PC-9 (cell line): Measurements from ENCODE around the gene FOXA3. TPM values are rescaled to one million over a fixed set of nuclear protein-coding genes. Genes with fewer than 3 reads are reported as not detected.
A peak's percentile ranks its signal among the peaks of the same experiment; 100 is the strongest.

Experiments
- BruUV-seq: library from RNA; stranded (reverse); fragments of 400-500 nt; replicated peaks from 2 replicates; lab custom pipeline; 2021; lab: Mats Ljungman, UMichigan
- CTCF ChIA-PET: fragments of 300-600 bp; sonication (Branson Sonifier 250); formaldehyde crosslinking; loops from one replicate; lab custom pipeline; 2022; ENCODE audit warnings: antibody characterized with exemption; lab: Charles Lee
- POLR2A ChIA-PET: fragments of 300-600 bp; sonication (Branson Sonifier 250); formaldehyde crosslinking; loops from one replicate; lab custom pipeline; 2022; ENCODE audit warnings: antibody characterized with exemption; ENCODE audit not compliant: unreplicated experiment; lab: Charles Lee
- DNase-seq, 2 experiments: peaks; one replicate each; pipeline versions ENCODE4 v3.0.0 to v3.0.0-alpha.2; 2015 to 2022; ENCODE audit warnings: mixed read lengths in 1 of 2
- H2AFZ ChIP-seq: fragments of 200-600 bp; sonication (generic); 2 replicates; pipeline ENCODE4 v1.8.1; 2017; ENCODE audit warnings: antibody characterized with exemption
- H3F3A ChIP-seq: fragments of 200-600 bp; sonication (generic); 2 replicates; pipeline ENCODE4 v1.8.1; 2017; ENCODE audit warnings: antibody characterized with exemption, mild to moderate bottlenecking, low read depth; ENCODE audit not compliant: insufficient read depth
- H3K27ac ChIP-seq: fragments of 200-600 bp; sonication (generic); 2 replicates; pipeline ENCODE4 v1.6.1; 2016; ENCODE audit warnings: mixed run types
- H3K27me3 ChIP-seq: fragments of 200-600 bp; sonication (generic); 2 replicates; pipeline ENCODE4 v1.6.1; 2016; ENCODE audit warnings: low read depth, mixed run types; ENCODE audit not compliant: insufficient read depth
- H3K36me3 ChIP-seq: fragments of 200-600 bp; sonication (generic); 2 replicates; pipeline ENCODE4 v1.6.1; 2016; ENCODE audit warnings: low read depth, mixed run types
- H3K4me1 ChIP-seq: fragments of 200-600 bp; sonication (generic); replicated peaks from 2 replicates; pipeline ENCODE4 v1.6.1; 2016; ENCODE audit warnings: mixed run types; ENCODE audit not compliant: insufficient read depth
- H3K4me2 ChIP-seq: fragments of 200-600 bp; sonication (generic); 2 replicates; pipeline ENCODE4 v1.6.1; 2017; ENCODE audit warnings: mixed run types
- H3K4me3 ChIP-seq: fragments of 200-600 bp; sonication (generic); 2 replicates; pipeline ENCODE4 v1.6.1; 2016; ENCODE audit warnings: mixed run types
- H3K79me2 ChIP-seq: fragments of 200-600 bp; sonication (generic); 2 replicates; pipeline ENCODE4 v1.6.1; 2017; ENCODE audit warnings: low read depth, mixed run types
- H3K9me2 ChIP-seq: fragments of 200-600 bp; sonication (generic); 2 replicates; pipeline ENCODE4 v1.8.1; 2017; ENCODE audit warnings: mild to moderate bottlenecking; ENCODE audit not compliant: insufficient read depth
- H3K9me3 ChIP-seq: fragments of 200-600 bp; sonication (generic); 2 replicates; pipeline ENCODE4 v1.8.1; 2016; ENCODE audit warnings: low read depth; ENCODE audit not compliant: insufficient read depth
- H4K20me1 ChIP-seq: fragments of 200-600 bp; sonication (generic); 2 replicates; pipeline ENCODE4 v1.8.1; 2017; ENCODE audit not compliant: insufficient read depth
- EZH2 ChIP-seq: fragments of 200-600 bp; sonication (generic); IDR thresholded peaks from 2 replicates; pipeline ENCODE4 v1.8.0; 2017; ENCODE audit warnings: antibody characterized with exemption, low read depth
- intact Hi-C: fragments of 100-400 bp; cut with micrococcal nuclease; formaldehyde crosslinking; loops from one replicate; pipeline ENCODE4 v1.10.0; 2022; ENCODE audit not compliant: unreplicated experiment
- total RNA-seq: library from RNA; stranded (reverse); gene quantifications from 2 replicates; pipeline ENCODE4 v1.2.3, GENCODE V29; 2021
- TF ChIP-seq, protein P1 (sequence below): fragments of 200-600 bp; sonication (generic); conservative IDR thresholded peaks from 2 replicates; pipeline ENCODE4 v1.6.1; 2017; ENCODE audit warnings: mixed run types, antibody characterized with exemption, mild to moderate bottlenecking, moderate library complexity

The FOXA3 gene
- total RNA-seq, 1 experiment from 2014 or later = not detected

GRCh38 chr19:45852983-45853382 is 11.1 kb upstream of the FOXA3 start:
- Histone ChIP-seq H3F3A (peaks cover 19% of the 10 kb centered on the region), H3K36me3 (peaks cover 45% of the 10 kb centered on the region), H3K27ac (no peak overlapping the region), H3K9me3 (no peaks in the 10 kb centered on the region), H3K4me1 (no peaks in the 10 kb centered on the region), H3K27me3 (no peaks in the 10 kb centered on the region), H3K79me2 (peaks cover 16% of the 10 kb centered on the region; the same call in 1 of the 2 replicates), H4K20me1 (0 out of 2 replicates have a peak, but pooled peaks cover 21% of the 10 kb centered on the region), H3K9me2 (no peaks in the 10 kb centered on the region), H2AFZ (no peak overlapping the region), H3K4me3 (no peak overlapping the region), H3K4me2 (no peak overlapping the region)
- no TSS peak for BruUV-seq
- no peak for TF ChIP-seq EZH2
- TF ChIP-seq, protein P1, sequence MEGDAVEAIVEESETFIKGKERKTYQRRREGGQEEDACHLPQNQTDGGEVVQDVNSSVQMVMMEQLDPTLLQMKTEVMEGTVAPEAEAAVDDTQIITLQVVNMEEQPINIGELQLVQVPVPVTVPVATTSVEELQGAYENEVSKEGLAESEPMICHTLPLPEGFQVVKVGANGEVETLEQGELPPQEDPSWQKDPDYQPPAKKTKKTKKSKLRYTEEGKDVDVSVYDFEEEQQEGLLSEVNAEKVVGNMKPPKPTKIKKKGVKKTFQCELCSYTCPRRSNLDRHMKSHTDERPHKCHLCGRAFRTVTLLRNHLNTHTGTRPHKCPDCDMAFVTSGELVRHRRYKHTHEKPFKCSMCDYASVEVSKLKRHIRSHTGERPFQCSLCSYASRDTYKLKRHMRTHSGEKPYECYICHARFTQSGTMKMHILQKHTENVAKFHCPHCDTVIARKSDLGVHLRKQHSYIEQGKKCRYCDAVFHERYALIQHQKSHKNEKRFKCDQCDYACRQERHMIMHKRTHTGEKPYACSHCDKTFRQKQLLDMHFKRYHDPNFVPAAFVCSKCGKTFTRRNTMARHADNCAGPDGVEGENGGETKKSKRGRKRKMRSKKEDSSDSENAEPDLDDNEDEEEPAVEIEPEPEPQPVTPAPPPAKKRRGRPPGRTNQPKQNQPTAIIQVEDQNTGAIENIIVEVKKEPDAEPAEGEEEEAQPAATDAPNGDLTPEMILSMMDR = no peak
- CTCF ChIA-PET = no interaction called here
- POLR2A ChIA-PET = interaction anchor here (0.6 kb wide), 1 partner anchor 215 kb away, joined by 7 read pairs; no protein-coding TSS in a partner anchor
- peak; percentile 9 to 32 for DNase-seq
- intact Hi-C loops = no loop called here

- DNase-seq = peak in 1 of 2 experiments; percentile 10
- no peak overlapping the region for H3K4me2 ChIP-seq
- ChIA-PET CTCF (no interaction called here), POLR2A (interaction anchor here (0.6 kb wide), 1 partner anchor 124 kb away, joined by 4 read pairs; no protein-coding TSS in a partner anchor)
- peaks cover 18% of the 10 kb centered on the region; the same call in 1 of the 2 replicates for H4K20me1 ChIP-seq
- no peak overlapping the region for H2AFZ ChIP-seq
- H3K27me3 ChIP-seq = no peaks in the 10 kb centered on the region
- peaks cover 39% of the 10 kb centered on the region for H3K36me3 ChIP-seq
- peaks cover 28% of the 10 kb centered on the region for H3K79me2 ChIP-seq
- H3K4me3 ChIP-seq = no peak overlapping the region
- BruUV-seq = no TSS peak
- H3F3A ChIP-seq = peaks cover 11% of the 10 kb centered on the region
- TF ChIP-seq, protein P1 = no peak
- TF ChIP-seq EZH2 = no peak
- H3K9me3 ChIP-seq = no peaks in the 10 kb centered on the region
- no peaks in the 10 kb centered on the region for H3K4me1 ChIP-seq
- intact Hi-C loops = no loop called here
- no peak overlapping the region for H3K27ac ChIP-seq
- H3K9me2 ChIP-seq = no peaks in the 10 kb centered on the region
Observed at GRCh38 chr19:45854167-45854778, 9.9 kb upstream of the FOXA3 start.

GRCh38 chr19:45860359-45861259 is 3.5 kb upstream of the FOXA3 start:
- BruUV-seq = no TSS peak
- ChIA-PET CTCF (no interaction called here), POLR2A (no interaction called here)
- intact Hi-C loops = loop anchor here (10.0 kb wide), 2 partner anchors 214 to 404 kb away; no protein-coding TSS in a partner anchor
- Histone ChIP-seq H3K4me1 (peaks cover 15% of the 10 kb centered on the region), H3K9me2 (no peaks in the 10 kb centered on the region), H3F3A (peaks cover 19% of the 10 kb centered on the region; the same call in 1 of the 2 replicates), H3K27ac (no peak overlapping the region), H2AFZ (no peak overlapping the region), H3K36me3 (peaks cover 14% of the 10 kb centered on the region; the same call in 1 of the 2 replicates), H4K20me1 (peaks cover 8% of the 10 kb centered on the region; the same call in 1 of the 2 replicates), H3K4me2 (peak overlapping the region; percentile 81), H3K4me3 (no peak overlapping the region), H3K9me3 (no peaks in the 10 kb centered on the region), H3K79me2 (peaks cover 55% of the 10 kb centered on the region), H3K27me3 (peaks cover 20% of the 10 kb centered on the region)
- TF ChIP-seq, protein P1 = no peak
- no peak for DNase-seq
